ENCODE measurements around the gene ARHGAP29.

- TF ChIP-seq CTCF (IDR thresholded peaks at IDR 0.05) (no peak), EP300 (IDR thresholded peaks at IDR 0.05) (no peak), POLR2A (IDR thresholded peaks at IDR 0.05; ENCODE audit: low read depth) (no peak), POLR2AphosphoS5 (IDR thresholded peaks at IDR 0.05) (no peak)
These were observed 49.6 kb upstream of the ARHGAP29 start for GRCh38 chr1:94286864-94287437.
